Limb (tissue), 2 donors: ENCODE data around the gene EVA1C.
"Not testable (repeated sequence)": the region's sequence is repeated elsewhere in the genome, so short reads cannot be mapped to it uniquely, and the experiment has no call there.

Experiments used
- DNase-seq, 2 donors: peaks; one replicate each; pipeline ENCODE4 v3.0.0-alpha.2; 2016; ENCODE audit errors: extremely low spot score in 2 of 2

EVA1C gene

GRCh38 chr21:32457962-32458361 lies 45.5 kb downstream of the EVA1C start:
- DNase-seq: no peak

- DNase-seq: no peak
Observed at GRCh38 chr21:32459972-32460371, 47.5 kb downstream of the EVA1C start.

GRCh38 chr21:32461503-32461902 lies 49.0 kb downstream of the EVA1C start:
- DNase-seq: no peak

- DNase-seq: not testable (repeated sequence)
Observed at GRCh38 chr21:32462564-32462963, 50.1 kb downstream of the EVA1C start.

- no peak for DNase-seq
Observed at GRCh38 chr21:32463367-32463766, 50.9 kb downstream of the EVA1C start.

- no peak for DNase-seq
Observed at GRCh38 chr21:32463889-32464300, 51.4 kb downstream of the EVA1C start.

- DNase-seq: no peak
Observed at GRCh38 chr21:32467291-32467690, 54.8 kb downstream of the EVA1C start.

- DNase-seq: no peak
Observed at GRCh38 chr21:32468681-32469111, 56.2 kb downstream of the EVA1C start.

GRCh38 chr21:32469628-32470027 lies 57.1 kb downstream of the EVA1C start:
- no peak for DNase-seq

- DNase-seq: no peak
Observed at GRCh38 chr21:32470206-32470605, 57.7 kb downstream of the EVA1C start.

GRCh38 chr21:32472890-32473765 lies 60.6 kb downstream of the EVA1C start:
- DNase-seq: no peak

GRCh38 chr21:32474179-32475059 lies 61.9 kb downstream of the EVA1C start:
- no peak for DNase-seq

GRCh38 chr21:32475162-32475812 lies 62.8 kb downstream of the EVA1C start:
- DNase-seq: no peak

- DNase-seq: no peak
Observed at GRCh38 chr21:32476661-32477423, 64.3 kb downstream of the EVA1C start.

GRCh38 chr21:32477424-32477745 lies 64.9 kb downstream of the EVA1C start:
- DNase-seq: no peak

- no peak for DNase-seq
Observed at GRCh38 chr21:32481875-32482408, 69.4 kb downstream of the EVA1C start.

GRCh38 chr21:32482565-32483292 lies 70.2 kb downstream of the EVA1C start:
- no peak for DNase-seq

GRCh38 chr21:32483293-32483595 lies 70.7 kb downstream of the EVA1C start:
- DNase-seq: no peak

GRCh38 chr21:32484706-32485380 lies 72.3 kb downstream of the EVA1C start:
- no peak for DNase-seq

GRCh38 chr21:32492376-32492775 lies 79.9 kb downstream of the EVA1C start:
- no peak for DNase-seq
